Measurements from ENCODE around the gene VPS52. TPM values are rescaled to one million over a fixed set of nuclear protein-coding genes. Genes with fewer than 3 reads are reported as not detected.

The VPS52 gene, protein sequence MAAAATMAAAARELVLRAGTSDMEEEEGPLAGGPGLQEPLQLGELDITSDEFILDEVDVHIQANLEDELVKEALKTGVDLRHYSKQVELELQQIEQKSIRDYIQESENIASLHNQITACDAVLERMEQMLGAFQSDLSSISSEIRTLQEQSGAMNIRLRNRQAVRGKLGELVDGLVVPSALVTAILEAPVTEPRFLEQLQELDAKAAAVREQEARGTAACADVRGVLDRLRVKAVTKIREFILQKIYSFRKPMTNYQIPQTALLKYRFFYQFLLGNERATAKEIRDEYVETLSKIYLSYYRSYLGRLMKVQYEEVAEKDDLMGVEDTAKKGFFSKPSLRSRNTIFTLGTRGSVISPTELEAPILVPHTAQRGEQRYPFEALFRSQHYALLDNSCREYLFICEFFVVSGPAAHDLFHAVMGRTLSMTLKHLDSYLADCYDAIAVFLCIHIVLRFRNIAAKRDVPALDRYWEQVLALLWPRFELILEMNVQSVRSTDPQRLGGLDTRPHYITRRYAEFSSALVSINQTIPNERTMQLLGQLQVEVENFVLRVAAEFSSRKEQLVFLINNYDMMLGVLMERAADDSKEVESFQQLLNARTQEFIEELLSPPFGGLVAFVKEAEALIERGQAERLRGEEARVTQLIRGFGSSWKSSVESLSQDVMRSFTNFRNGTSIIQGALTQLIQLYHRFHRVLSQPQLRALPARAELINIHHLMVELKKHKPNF
- 10 to 100 TPM; 18.1 to 45.5 (median 31.5) TPM for total RNA-seq

DNA sequence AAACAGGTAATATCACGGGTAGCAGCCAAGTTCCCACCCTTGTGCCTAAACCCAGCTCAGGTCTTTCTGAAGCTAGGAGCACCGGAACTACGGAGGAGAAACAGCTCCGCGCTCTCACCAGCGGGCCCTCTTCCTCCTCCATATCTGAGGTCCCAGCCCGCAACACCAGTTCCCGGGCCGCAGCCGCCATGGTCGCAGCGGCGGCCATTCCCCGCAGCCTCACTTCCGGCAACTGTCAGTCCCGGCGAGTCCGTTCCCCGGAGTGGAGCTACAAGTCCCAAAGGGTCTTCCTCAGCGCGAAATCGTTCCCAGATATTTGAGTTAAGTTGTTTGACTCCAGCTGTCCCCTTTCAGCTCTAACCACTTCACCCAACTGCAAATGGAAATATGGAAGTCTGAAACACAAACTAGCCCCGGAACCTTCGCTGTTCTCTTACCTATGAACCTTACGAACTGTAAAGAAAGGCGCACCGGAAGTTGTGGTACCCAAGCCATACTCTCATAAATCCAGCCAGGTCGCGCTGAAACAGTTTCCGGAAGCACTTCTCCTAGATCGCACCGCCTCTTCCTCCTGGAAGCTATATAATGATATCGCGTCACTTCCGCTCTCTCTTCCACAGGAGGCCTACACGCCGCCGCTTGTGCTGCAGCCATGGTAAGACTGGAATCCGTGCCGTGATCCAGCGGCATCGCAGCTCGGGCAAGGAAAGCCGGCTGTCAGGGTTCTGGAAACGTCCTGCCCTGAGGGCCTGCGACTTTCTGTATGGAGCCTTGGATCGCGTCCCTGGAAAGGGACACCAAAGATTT, at the start of gene VPS52, which contains the start of gene RPS18:
VPS52 (minus strand) TSS at position 409 of the 807 bp plus-strand sequence; CDS start at position 208, 201 bp downstream.
RPS18 (plus strand) TSS at position 608 of the 807 bp plus-strand sequence; CDS start at position 653, 45 bp downstream.
- ATAC-seq, result peak; percentile 97
- peak within 1 kb of the TSS; percentile 89 to 95 (median 92) for H3K27ac ChIP-seq
- H3K36me3 ChIP-seq, result peaks cover 0 to 60% of the 10 kb centered on the region in 2 donors
- peak within 1 kb of the TSS; percentile 60 to 71 for H3K4me3 ChIP-seq
- H3K27me3 ChIP-seq, result no peaks in the 10 kb centered on the region
- peaks cover 5 to 64% (median 29%) of the 10 kb centered on the region in 3 donors for H3K4me1 ChIP-seq
- no peaks in the 10 kb centered on the region for H3K9me3 ChIP-seq
- no peak for TF ChIP-seq EP300 (IDR thresholded peaks at IDR 0.05)
- TF ChIP-seq POLR2AphosphoS5 (IDR thresholded peaks at IDR 0.05), result peak; percentile 99
- TF ChIP-seq, protein P1, sequence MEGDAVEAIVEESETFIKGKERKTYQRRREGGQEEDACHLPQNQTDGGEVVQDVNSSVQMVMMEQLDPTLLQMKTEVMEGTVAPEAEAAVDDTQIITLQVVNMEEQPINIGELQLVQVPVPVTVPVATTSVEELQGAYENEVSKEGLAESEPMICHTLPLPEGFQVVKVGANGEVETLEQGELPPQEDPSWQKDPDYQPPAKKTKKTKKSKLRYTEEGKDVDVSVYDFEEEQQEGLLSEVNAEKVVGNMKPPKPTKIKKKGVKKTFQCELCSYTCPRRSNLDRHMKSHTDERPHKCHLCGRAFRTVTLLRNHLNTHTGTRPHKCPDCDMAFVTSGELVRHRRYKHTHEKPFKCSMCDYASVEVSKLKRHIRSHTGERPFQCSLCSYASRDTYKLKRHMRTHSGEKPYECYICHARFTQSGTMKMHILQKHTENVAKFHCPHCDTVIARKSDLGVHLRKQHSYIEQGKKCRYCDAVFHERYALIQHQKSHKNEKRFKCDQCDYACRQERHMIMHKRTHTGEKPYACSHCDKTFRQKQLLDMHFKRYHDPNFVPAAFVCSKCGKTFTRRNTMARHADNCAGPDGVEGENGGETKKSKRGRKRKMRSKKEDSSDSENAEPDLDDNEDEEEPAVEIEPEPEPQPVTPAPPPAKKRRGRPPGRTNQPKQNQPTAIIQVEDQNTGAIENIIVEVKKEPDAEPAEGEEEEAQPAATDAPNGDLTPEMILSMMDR (IDR thresholded peaks at IDR 0.05), result no peak
- peak; percentile 83 to 87 for TF ChIP-seq POLR2A (IDR thresholded peaks at IDR 0.05)
- 0 to 2% methylated on average over 7 to 12 of the region's 48 CpGs for WGBS, 2 donors (ENCODE audit: low coverage in 1 of 2)

DNA sequence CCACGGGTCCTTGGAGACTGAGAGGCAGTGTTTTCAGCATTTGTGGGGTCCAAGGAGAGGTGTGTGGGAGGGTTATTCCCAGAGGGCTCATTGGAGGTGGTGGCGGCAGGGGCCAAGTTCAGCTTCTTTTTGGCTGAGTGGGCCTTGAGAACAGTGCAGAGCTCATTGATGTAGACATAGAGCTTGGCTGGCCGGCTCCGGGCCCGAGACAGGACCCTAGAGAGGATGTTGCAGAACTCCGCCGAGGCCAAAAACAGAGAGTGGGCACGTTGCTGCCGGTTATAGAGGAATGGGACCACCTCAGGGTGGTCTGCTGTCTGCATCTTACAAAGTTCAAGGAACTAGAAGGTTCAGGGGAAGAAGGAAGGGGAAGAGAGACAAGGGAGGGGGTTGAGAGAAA, 49.6 kb upstream of the VPS52 start:
- Histone ChIP-seq H3K27ac (peak overlapping the region in 2 of 4 donors; percentile 89 to 91), H3K27me3 (no peaks in the 10 kb centered on the region), H3K4me1 (peaks cover 5 to 66% (median 26%) of the 10 kb centered on the region in 3 donors), H3K9me3 (no peaks in the 10 kb centered on the region), H3K4me3 (peak overlapping the region in 1 of 2 donors; percentile 78), H3K36me3 (peaks cover 0 to 34% of the 10 kb centered on the region in 2 donors)
- ATAC-seq, result no peak
- WGBS, 2 donors (ENCODE audit: low coverage in 1 of 2), result 58 to 60% methylated on average over 2 to 6 of the region's 9 CpGs
- TF ChIP-seq, protein P1 (IDR thresholded peaks at IDR 0.05), result no peak
- TF ChIP-seq POLR2A (IDR thresholded peaks at IDR 0.05) (no peak), EP300 (IDR thresholded peaks at IDR 0.05) (no peak), POLR2AphosphoS5 (IDR thresholded peaks at IDR 0.05) (no peak)

DNA sequence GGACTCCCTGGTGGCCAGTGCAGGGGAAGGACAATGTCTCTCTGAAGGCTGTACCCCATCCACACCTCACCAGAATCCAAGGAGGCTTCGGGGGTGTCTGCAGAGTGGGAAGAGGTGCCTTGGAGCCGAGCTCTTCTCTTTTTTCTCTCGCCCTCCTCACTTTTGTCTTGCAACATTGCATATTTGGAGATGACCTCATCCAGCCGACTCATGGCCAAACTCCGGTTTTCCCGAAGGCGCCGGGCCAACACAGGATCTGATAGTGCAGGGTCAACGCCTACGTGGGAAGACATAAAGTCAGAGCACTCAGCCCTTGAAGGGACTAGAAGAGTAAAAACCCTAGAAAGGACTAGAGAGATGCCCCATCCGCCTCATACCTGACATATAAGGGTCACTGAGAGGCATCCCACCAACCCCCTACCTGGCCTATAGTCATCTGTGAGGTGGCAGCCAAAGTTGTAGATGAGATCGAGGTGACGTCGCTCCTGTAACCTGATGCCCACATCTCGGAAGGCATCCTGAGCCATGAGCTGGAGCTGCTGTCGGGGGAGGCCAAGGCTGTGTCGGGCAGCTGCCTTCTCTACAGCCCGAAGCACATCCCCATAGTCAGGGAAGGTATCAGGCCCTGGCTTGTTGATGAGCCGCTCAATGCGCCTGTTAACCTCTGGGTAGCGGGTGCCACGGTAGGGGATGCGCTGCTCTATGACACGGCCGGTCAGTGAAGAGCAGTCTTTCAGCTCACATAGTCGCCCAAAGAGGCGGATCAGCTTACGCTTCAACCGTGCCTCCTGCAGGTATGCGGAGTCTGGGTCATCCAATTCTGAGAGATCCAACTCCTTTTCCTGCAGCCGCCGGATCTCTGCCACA, 48.9 kb upstream of the VPS52 start:
- peaks cover 5 to 73% (median 26%) of the 10 kb centered on the region in 3 donors for H3K4me1 ChIP-seq
- ATAC-seq, result no peak
- 42 to 68% methylated on average over 3 to 7 of the region's 32 CpGs for WGBS, 2 donors (ENCODE audit: low coverage in 1 of 2)
- TF ChIP-seq, protein P1 (IDR thresholded peaks at IDR 0.05), result no peak
- TF ChIP-seq POLR2A (IDR thresholded peaks at IDR 0.05), result no peak
- no peak for TF ChIP-seq POLR2AphosphoS5 (IDR thresholded peaks at IDR 0.05)
- no peak for TF ChIP-seq EP300 (IDR thresholded peaks at IDR 0.05)
- H3K27me3 ChIP-seq, result no peaks in the 10 kb centered on the region
- peak overlapping the region in 3 of 4 donors; percentile 49 to 91 (median 89) for H3K27ac ChIP-seq
- peaks cover 0 to 41% of the 10 kb centered on the region in 2 donors for H3K36me3 ChIP-seq
- no peaks in the 10 kb centered on the region for H3K9me3 ChIP-seq
- H3K4me3 ChIP-seq, result no peak overlapping the region

DNA sequence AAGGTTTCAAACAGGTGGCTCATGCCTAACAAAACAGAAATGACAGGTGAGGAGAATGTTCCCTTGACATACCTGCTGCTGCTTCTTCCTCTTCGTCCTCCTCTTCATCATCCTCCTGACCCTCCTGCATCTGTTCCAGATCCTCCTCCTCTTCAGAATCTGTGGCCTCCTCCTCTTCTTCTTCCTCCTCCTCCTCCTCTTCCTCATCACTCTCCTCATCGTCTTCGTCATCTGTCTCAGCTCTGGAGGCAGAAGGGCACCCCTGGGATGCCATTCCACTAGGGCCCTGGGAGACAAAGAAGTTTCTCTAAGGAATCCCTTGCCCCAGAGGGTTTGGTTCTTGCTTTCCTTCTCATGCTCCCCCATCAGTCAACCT, 48.3 kb upstream of the VPS52 start:
- H3K27me3 ChIP-seq, result no peaks in the 10 kb centered on the region
- peak overlapping the region in 3 of 4 donors; percentile 7 to 91 (median 89) for H3K27ac ChIP-seq
- 75 to 100% methylated on average over 1 to 3 of the region's 3 CpGs for WGBS, 2 donors (ENCODE audit: low coverage in 1 of 2)
- H3K9me3 ChIP-seq, result no peaks in the 10 kb centered on the region
- TF ChIP-seq POLR2AphosphoS5 (IDR thresholded peaks at IDR 0.05) (no peak), EP300 (IDR thresholded peaks at IDR 0.05) (no peak), POLR2A (IDR thresholded peaks at IDR 0.05) (no peak)
- TF ChIP-seq, protein P1 (IDR thresholded peaks at IDR 0.05), result no peak
- ATAC-seq, result no peak
- no peak overlapping the region for H3K4me3 ChIP-seq
- peaks cover 5 to 79% (median 30%) of the 10 kb centered on the region in 3 donors for H3K4me1 ChIP-seq
- peaks cover 0 to 41% of the 10 kb centered on the region in 2 donors for H3K36me3 ChIP-seq
